ENCODE data around the gene NDUFS7. TPM values are rescaled to one million over a fixed set of nuclear protein-coding genes. Genes with fewer than 3 reads are reported as not detected.
A peak's percentile ranks its signal among the peaks of the same experiment; 100 is the strongest.
"Not testable (repeated sequence)": the region's sequence is repeated elsewhere in the genome, so short reads cannot be mapped to it uniquely, and the experiment has no call there.

Gene NDUFS7
- total RNA-seq, 1 donor from 2014 or later: 90.7 TPM

GRCh38 chr19:1418951-1419738 is 35.4 kb downstream of the NDUFS7 start:
- DNase-seq: no peak

- not testable (repeated sequence) for DNase-seq
These were observed 36.4 kb downstream of the NDUFS7 start for GRCh38 chr19:1420085-1420484.

GRCh38 chr19:1420590-1420989 is 36.9 kb downstream of the NDUFS7 start:
- DNase-seq: no peak

- DNase-seq: no peak
These were observed 37.7 kb downstream of the NDUFS7 start for GRCh38 chr19:1421218-1421957.

- no peak for DNase-seq
These were observed 38.2 kb downstream of the NDUFS7 start for GRCh38 chr19:1421958-1422305.

GRCh38 chr19:1422360-1422759 is 38.7 kb downstream of the NDUFS7 start:
- DNase-seq: no peak

- DNase-seq: no peak
These were observed 39.2 kb downstream of the NDUFS7 start for GRCh38 chr19:1422943-1423342.

GRCh38 chr19:1423436-1424191 is 39.9 kb downstream of the NDUFS7 start:
- no peak for DNase-seq

- no peak for DNase-seq
These were observed 40.7 kb downstream of the NDUFS7 start for GRCh38 chr19:1424192-1424955.

GRCh38 chr19:1425102-1425837 is 41.6 kb downstream of the NDUFS7 start:
- DNase-seq: peak; percentile 38

- DNase-seq: no peak
These were observed 42.2 kb downstream of the NDUFS7 start for GRCh38 chr19:1425902-1426301.

GRCh38 chr19:1426736-1427135 is 43.0 kb downstream of the NDUFS7 start:
- no peak for DNase-seq

GRCh38 chr19:1427221-1427920 is 43.7 kb downstream of the NDUFS7 start:
- no peak for DNase-seq

- DNase-seq: no peak
These were observed 45.2 kb downstream of the NDUFS7 start for GRCh38 chr19:1428738-1429391.

GRCh38 chr19:1429750-1430149 is 46.0 kb downstream of the NDUFS7 start:
- DNase-seq: no peak

- no peak for DNase-seq
These were observed 46.5 kb downstream of the NDUFS7 start for GRCh38 chr19:1430246-1430645.

- DNase-seq: no peak
These were observed 48.2 kb downstream of the NDUFS7 start for GRCh38 chr19:1431759-1432506.

- DNase-seq: no peak
These were observed 48.8 kb downstream of the NDUFS7 start for GRCh38 chr19:1432507-1432887.
